ENCODE data around the gene IQSEC1.

IQSEC1 gene

GRCh38 chr3:13047296-13048165, 25.7 kb downstream of the IQSEC1 start:
- Histone ChIP-seq H3K36me3 (ENCODE audit: control insufficient read depth in 4 of 4, insufficient read depth in 4 of 4, low read length in 3 of 4) (no peaks in the 10 kb centered on the region), H3K4me1 (ENCODE audit: control extremely low read depth in 1 of 4, control insufficient read depth in 4 of 4, insufficient read depth in 4 of 4, low read length in 3 of 4) (peaks cover 0 to 26% (median 19%) of the 10 kb centered on the region in 4 experiments), H3K9me3 (ENCODE audit: control extremely low read depth in 1 of 5, control insufficient read depth in 4 of 5, insufficient read depth in 2 of 5, low read depth in 1 of 5, low read length in 4 of 5) (no peaks in the 10 kb centered on the region), H3K4me3 (ENCODE audit: control insufficient read depth in 1 of 7, extremely low read depth in 1 of 7, insufficient read depth in 4 of 7, low read depth in 2 of 7, low read length in 6 of 7) (no peak overlapping the region), H3K27ac (ENCODE audit: insufficient read depth in 1 of 2, low read depth in 1 of 2, low read length in 2 of 2, poor library complexity in 1 of 2, severe bottlenecking in 2 of 2) (no peak overlapping the region), H3K27me3 (replicated peaks in 2 of 5; ENCODE audit: control insufficient read depth in 4 of 5, insufficient read depth in 5 of 5, low read length in 4 of 5) (no peaks in the 10 kb centered on the region)
- peak in 1 of 3 donors; percentile 24 for DNase-seq
- CTCF ChIA-PET: interaction anchor here (0.7 to 2.9 kb wide), 12 partner anchors 8 to 173 kb away, joined by 3 to 9 read pairs (median 3); no protein-coding TSS in a partner anchor
- 81% methylated on average over 8 of the region's 11 CpGs for WGBS (ENCODE audit: insufficient coverage)
- POLR2A ChIA-PET: interaction anchor here (0.6 kb wide), 1 partner anchor 14 kb away, joined by 3 read pairs; no protein-coding TSS in a partner anchor

DNA sequence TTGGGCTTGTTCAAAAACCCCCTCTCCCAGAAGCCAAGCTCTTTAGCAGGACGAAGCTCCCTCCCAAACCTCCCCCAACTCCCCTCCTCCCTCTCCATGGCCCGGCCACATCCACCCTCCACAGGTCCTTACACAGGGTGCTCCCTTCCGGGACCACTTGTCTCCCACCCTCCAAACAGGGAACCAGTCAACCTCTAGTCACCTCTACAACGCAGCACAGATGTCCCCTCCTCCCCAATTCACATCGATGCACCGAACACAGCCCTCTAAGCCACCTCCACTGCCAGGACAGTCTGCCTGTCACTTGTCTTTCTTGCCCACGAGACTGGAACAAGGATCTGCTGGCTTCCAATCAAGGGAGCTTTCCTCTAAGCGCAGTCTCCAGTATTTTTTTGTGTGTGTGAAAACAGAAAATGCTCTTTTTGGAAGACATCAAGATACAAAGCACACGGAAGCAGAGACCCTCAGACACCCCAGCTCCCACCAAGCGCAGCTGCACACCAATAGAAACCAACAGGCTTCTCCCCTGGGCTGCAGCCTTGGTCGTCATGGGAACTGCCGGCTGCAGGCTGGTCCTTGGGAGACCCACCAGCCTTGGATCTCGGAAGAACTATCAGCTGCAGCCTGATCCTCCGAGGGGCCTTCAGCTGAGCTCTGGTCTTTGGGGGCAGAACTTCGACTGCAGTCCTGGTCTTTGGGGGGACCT, 26.5 kb downstream of the IQSEC1 start:
- H3K4me1 ChIP-seq (ENCODE audit: control extremely low read depth in 1 of 4, control insufficient read depth in 4 of 4, insufficient read depth in 4 of 4, low read length in 3 of 4): peaks cover 0 to 24% (median 19%) of the 10 kb centered on the region in 4 experiments
- H3K27me3 ChIP-seq (replicated peaks in 2 of 5; ENCODE audit: control insufficient read depth in 4 of 5, insufficient read depth in 5 of 5, low read length in 4 of 5): no peaks in the 10 kb centered on the region
- DNase-seq: no peak
- CTCF ChIA-PET: interaction anchor here (0.8 to 2.9 kb wide), 8 partner anchors 9 to 64 kb away, joined by 3 to 9 read pairs (median 3); no protein-coding TSS in a partner anchor
- no peak overlapping the region for H3K4me3 ChIP-seq (ENCODE audit: control insufficient read depth in 1 of 7, extremely low read depth in 1 of 7, insufficient read depth in 4 of 7, low read depth in 2 of 7, low read length in 6 of 7)
- WGBS (ENCODE audit: insufficient coverage): 86% methylated on average over 9 of the region's 15 CpGs
- H3K27ac ChIP-seq (ENCODE audit: insufficient read depth in 1 of 2, low read depth in 1 of 2, low read length in 2 of 2, poor library complexity in 1 of 2, severe bottlenecking in 2 of 2): no peak overlapping the region
- POLR2A ChIA-PET: interaction anchor here (0.6 kb wide), 1 partner anchor 13 kb away, joined by 3 read pairs; no protein-coding TSS in a partner anchor
- no peaks in the 10 kb centered on the region for H3K9me3 ChIP-seq (ENCODE audit: control extremely low read depth in 1 of 5, control insufficient read depth in 4 of 5, insufficient read depth in 2 of 5, low read depth in 1 of 5, low read length in 4 of 5)
- no peaks in the 10 kb centered on the region for H3K36me3 ChIP-seq (ENCODE audit: control insufficient read depth in 4 of 4, insufficient read depth in 4 of 4, low read length in 3 of 4)

DNA sequence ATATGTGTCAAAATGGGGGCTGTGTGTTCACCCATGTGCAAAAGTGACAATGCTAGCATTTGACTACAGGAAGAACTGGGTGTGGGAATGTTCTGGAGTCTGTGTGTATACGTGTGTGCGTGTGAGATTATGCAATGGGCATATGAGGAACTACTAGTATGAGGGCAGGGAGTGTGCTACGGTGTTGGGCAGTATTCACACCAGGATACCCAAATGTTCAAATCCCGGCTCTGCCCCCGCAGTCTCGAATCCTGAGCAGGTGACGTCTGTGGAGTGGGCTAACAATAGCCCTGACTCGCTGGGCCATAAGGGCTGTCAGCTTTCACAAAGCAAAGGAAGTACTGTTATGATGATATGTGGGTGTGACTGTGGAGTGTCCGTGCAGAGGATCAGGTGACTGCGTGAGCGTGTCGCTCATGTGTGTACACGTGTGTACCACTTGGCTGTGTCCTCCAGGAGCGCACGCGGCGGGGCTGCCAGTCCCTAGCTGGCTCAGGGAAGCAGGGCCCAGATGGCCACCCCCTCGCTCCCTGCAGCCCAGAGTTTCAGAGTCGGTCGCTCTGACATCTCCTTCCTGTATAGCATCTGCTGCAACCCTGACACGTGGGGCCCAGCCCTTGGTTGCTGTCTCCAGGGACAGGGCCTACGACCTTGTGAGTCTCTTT, 27.2 kb downstream of the IQSEC1 start:
- ChIA-PET POLR2A (no interaction called here), CTCF (interaction anchor here (0.9 to 2.9 kb wide), 4 partner anchors 10 to 64 kb away, joined by 3 to 9 read pairs (median 5); no protein-coding TSS in a partner anchor)
- H3K9me3 ChIP-seq (ENCODE audit: control extremely low read depth in 1 of 5, control insufficient read depth in 4 of 5, insufficient read depth in 2 of 5, low read depth in 1 of 5, low read length in 4 of 5): no peaks in the 10 kb centered on the region
- H3K27me3 ChIP-seq (replicated peaks in 2 of 5; ENCODE audit: control insufficient read depth in 4 of 5, insufficient read depth in 5 of 5, low read length in 4 of 5): no peaks in the 10 kb centered on the region
- no peak overlapping the region for H3K27ac ChIP-seq (ENCODE audit: insufficient read depth in 1 of 2, low read depth in 1 of 2, low read length in 2 of 2, poor library complexity in 1 of 2, severe bottlenecking in 2 of 2)
- H3K36me3 ChIP-seq (ENCODE audit: control insufficient read depth in 4 of 4, insufficient read depth in 4 of 4, low read length in 3 of 4): no peaks in the 10 kb centered on the region
- H3K4me3 ChIP-seq (ENCODE audit: control insufficient read depth in 1 of 7, extremely low read depth in 1 of 7, insufficient read depth in 4 of 7, low read depth in 2 of 7, low read length in 6 of 7): no peak overlapping the region
- H3K4me1 ChIP-seq (ENCODE audit: control extremely low read depth in 1 of 4, control insufficient read depth in 4 of 4, insufficient read depth in 4 of 4, low read length in 3 of 4): peaks cover 0 to 23% (median 19%) of the 10 kb centered on the region in 4 experiments
- WGBS (ENCODE audit: insufficient coverage): 76% methylated on average over 21 of the region's 22 CpGs
- DNase-seq: peak in 2 of 3 donors; percentile 67 to 68

DNA sequence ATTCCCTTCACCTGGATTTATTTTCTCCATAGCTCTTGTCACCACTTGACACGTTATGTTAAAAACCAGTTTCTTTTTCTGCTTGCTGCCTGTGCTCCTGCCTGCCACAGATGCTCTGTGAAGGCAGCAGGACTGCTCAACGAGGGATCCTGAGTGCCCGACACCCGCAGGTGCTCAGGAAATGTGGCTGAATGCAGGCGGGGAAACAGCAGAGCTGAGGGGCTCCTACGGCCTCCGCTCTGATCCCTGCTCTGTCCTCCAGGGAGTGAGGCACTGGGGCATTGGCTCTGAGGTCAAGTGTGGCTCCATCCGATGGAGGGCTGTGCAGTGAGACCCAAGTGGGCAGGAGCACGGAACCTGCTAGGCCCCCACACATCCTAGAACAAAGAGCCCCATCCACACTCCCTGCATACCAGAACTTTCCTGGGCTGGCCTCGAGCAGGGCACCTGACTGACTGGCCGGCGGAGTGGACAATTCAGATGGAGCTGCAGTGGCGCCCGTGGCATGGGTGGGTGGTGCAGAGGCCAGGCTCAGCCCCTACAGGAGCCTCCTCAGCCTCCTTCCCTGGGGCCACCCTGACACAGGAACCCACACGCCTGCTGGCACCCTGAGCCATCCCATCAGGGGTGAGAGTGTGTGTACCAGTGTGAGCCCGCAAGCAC, 27.9 kb downstream of the IQSEC1 start:
- Histone ChIP-seq H3K36me3 (ENCODE audit: control insufficient read depth in 4 of 4, insufficient read depth in 4 of 4, low read length in 3 of 4) (no peaks in the 10 kb centered on the region), H3K27me3 (replicated peaks in 2 of 5; ENCODE audit: control insufficient read depth in 4 of 5, insufficient read depth in 5 of 5, low read length in 4 of 5) (no peaks in the 10 kb centered on the region), H3K4me1 (ENCODE audit: control extremely low read depth in 1 of 4, control insufficient read depth in 4 of 4, insufficient read depth in 4 of 4, low read length in 3 of 4) (peaks cover 0 to 27% (median 23%) of the 10 kb centered on the region in 4 experiments), H3K27ac (ENCODE audit: insufficient read depth in 1 of 2, low read depth in 1 of 2, low read length in 2 of 2, poor library complexity in 1 of 2, severe bottlenecking in 2 of 2) (no peak overlapping the region), H3K4me3 (ENCODE audit: control insufficient read depth in 1 of 7, extremely low read depth in 1 of 7, insufficient read depth in 4 of 7, low read depth in 2 of 7, low read length in 6 of 7) (no peak overlapping the region), H3K9me3 (ENCODE audit: control extremely low read depth in 1 of 5, control insufficient read depth in 4 of 5, insufficient read depth in 2 of 5, low read depth in 1 of 5, low read length in 4 of 5) (no peaks in the 10 kb centered on the region)
- no peak for DNase-seq
- CTCF ChIA-PET: interaction anchor here (1.7 kb wide), 1 partner anchor 11 kb away, joined by 7 read pairs; no protein-coding TSS in a partner anchor
- POLR2A ChIA-PET: no interaction called here
- 78% methylated on average over 11 of the region's 16 CpGs for WGBS (ENCODE audit: insufficient coverage)

- no peak overlapping the region for H3K4me3 ChIP-seq (ENCODE audit: control insufficient read depth in 1 of 7, extremely low read depth in 1 of 7, insufficient read depth in 4 of 7, low read depth in 2 of 7, low read length in 6 of 7)
- peaks cover 0 to 32% (median 29%) of the 10 kb centered on the region in 4 experiments for H3K4me1 ChIP-seq (ENCODE audit: control extremely low read depth in 1 of 4, control insufficient read depth in 4 of 4, insufficient read depth in 4 of 4, low read length in 3 of 4)
- ChIA-PET POLR2A (no interaction called here), CTCF (interaction anchor here (1.1 kb wide), 1 partner anchor 38 kb away, joined by 3 read pairs; no protein-coding TSS in a partner anchor)
- DNase-seq: no peak
- H3K27me3 ChIP-seq (replicated peaks in 2 of 5; ENCODE audit: control insufficient read depth in 4 of 5, insufficient read depth in 5 of 5, low read length in 4 of 5): no peaks in the 10 kb centered on the region
- no peaks in the 10 kb centered on the region for H3K9me3 ChIP-seq (ENCODE audit: control extremely low read depth in 1 of 5, control insufficient read depth in 4 of 5, insufficient read depth in 2 of 5, low read depth in 1 of 5, low read length in 4 of 5)
- no peaks in the 10 kb centered on the region for H3K36me3 ChIP-seq (ENCODE audit: control insufficient read depth in 4 of 4, insufficient read depth in 4 of 4, low read length in 3 of 4)
- 97% methylated on average over 13 of the region's 13 CpGs for WGBS (ENCODE audit: insufficient coverage)
- H3K27ac ChIP-seq (ENCODE audit: insufficient read depth in 1 of 2, low read depth in 1 of 2, low read length in 2 of 2, poor library complexity in 1 of 2, severe bottlenecking in 2 of 2): no peak overlapping the region
These were observed 28.6 kb downstream of the IQSEC1 start for GRCh38 chr3:13044496-13045240.

DNA sequence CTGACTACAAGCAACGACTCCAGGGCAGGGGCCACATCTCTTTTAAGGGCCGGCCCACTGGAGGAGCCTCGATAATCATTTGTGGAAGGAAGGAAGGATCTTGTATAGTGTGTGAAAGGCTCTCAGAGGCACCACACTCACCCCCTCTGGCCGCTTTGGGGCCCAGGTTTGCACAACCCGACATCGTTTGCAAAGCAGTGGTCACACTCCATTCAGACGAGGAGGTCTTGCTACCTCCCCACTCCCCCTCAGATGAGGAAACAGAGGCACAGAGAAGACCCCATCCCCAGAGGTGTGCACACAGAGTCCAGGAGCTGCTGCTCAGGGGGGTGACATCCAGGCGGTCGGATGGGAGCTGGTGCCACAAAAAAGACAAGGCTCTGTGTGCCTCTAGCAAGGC, 29.6 kb downstream of the IQSEC1 start:
- CTCF ChIA-PET: interaction anchor here (0.8 to 1.1 kb wide), 2 partner anchors 12 to 37 kb away, joined by 3 read pairs; no protein-coding TSS in a partner anchor
- no peaks in the 10 kb centered on the region for H3K36me3 ChIP-seq (ENCODE audit: control insufficient read depth in 4 of 4, insufficient read depth in 4 of 4, low read length in 3 of 4)
- peaks cover 0 to 35% (median 29%) of the 10 kb centered on the region in 4 experiments for H3K4me1 ChIP-seq (ENCODE audit: control extremely low read depth in 1 of 4, control insufficient read depth in 4 of 4, insufficient read depth in 4 of 4, low read length in 3 of 4)
- H3K9me3 ChIP-seq (ENCODE audit: control extremely low read depth in 1 of 5, control insufficient read depth in 4 of 5, insufficient read depth in 2 of 5, low read depth in 1 of 5, low read length in 4 of 5): no peaks in the 10 kb centered on the region
- 92% methylated on average over 9 of the region's 9 CpGs for WGBS (ENCODE audit: insufficient coverage)
- H3K4me3 ChIP-seq (ENCODE audit: control insufficient read depth in 1 of 7, extremely low read depth in 1 of 7, insufficient read depth in 4 of 7, low read depth in 2 of 7, low read length in 6 of 7): no peak overlapping the region
- POLR2A ChIA-PET: no interaction called here
- H3K27me3 ChIP-seq (replicated peaks in 2 of 5; ENCODE audit: control insufficient read depth in 4 of 5, insufficient read depth in 5 of 5, low read length in 4 of 5): no peaks in the 10 kb centered on the region
- H3K27ac ChIP-seq (ENCODE audit: insufficient read depth in 1 of 2, low read depth in 1 of 2, low read length in 2 of 2, poor library complexity in 1 of 2, severe bottlenecking in 2 of 2): no peak overlapping the region
- DNase-seq: no peak
